H9 (cell line): Measurements from ENCODE around the gene PRKCZ. TPM values are rescaled to one million over a fixed set of nuclear protein-coding genes. Genes with fewer than 3 reads are reported as not detected.

ENCODE experiments used
- DNase-seq: peaks from one replicate; pipeline ENCODE4 v3.0.0-alpha.2; 2017
- H2AFZ ChIP-seq: one replicate; pipeline ENCODE4 v1.6.1; 2013; ENCODE audit warnings: mild to moderate bottlenecking, low read length, control low read depth, moderate library complexity
- H2AK5ac ChIP-seq: 2 replicates; pipeline ENCODE4 v1.6.1; 2013; ENCODE audit warnings: low read length, control low read depth, mixed read lengths; ENCODE audit not compliant: insufficient read length
- H2BK120ac ChIP-seq: one replicate; pipeline ENCODE4 v1.6.1; 2013; ENCODE audit warnings: low read depth, mild to moderate bottlenecking, low read length, control low read depth, inconsistent platforms; ENCODE audit not compliant: poor library complexity, severe bottlenecking
- H2BK12ac ChIP-seq: 2 replicates; pipeline ENCODE4 v1.6.1; 2013; ENCODE audit warnings: low read length, control low read depth, mixed read lengths, low read depth; ENCODE audit not compliant: insufficient read length
- H2BK15ac ChIP-seq: 2 replicates; pipeline ENCODE4 v1.6.1; 2013; ENCODE audit warnings: low read depth, low read length, control low read depth
- H2BK20ac ChIP-seq: one replicate; pipeline ENCODE4 v1.6.1; 2013; ENCODE audit warnings: low read depth, mild to moderate bottlenecking, low read length, control low read depth, inconsistent platforms; ENCODE audit not compliant: poor library complexity, severe bottlenecking
- H2BK5ac ChIP-seq: 2 replicates; pipeline ENCODE4 v1.6.1; 2013; ENCODE audit warnings: low read length, control low read depth, mixed read lengths; ENCODE audit not compliant: insufficient read length
- H3K14ac ChIP-seq: 2 replicates; pipeline ENCODE4 v1.6.1; 2013; ENCODE audit warnings: low read length, control low read depth; ENCODE audit not compliant: insufficient read depth
- H3K18ac ChIP-seq: 2 replicates; pipeline ENCODE4 v1.6.1; 2013; ENCODE audit warnings: low read depth, mild to moderate bottlenecking, mixed read lengths, low read length, control low read depth; ENCODE audit not compliant: insufficient read length
- H3K23ac ChIP-seq: 2 replicates; pipeline ENCODE4 v1.6.1; 2013; ENCODE audit warnings: low read length, control low read depth, mixed read lengths, low read depth; ENCODE audit not compliant: insufficient read length
- H3K23me2 ChIP-seq: 2 replicates; pipeline ENCODE4 v1.6.1; 2013; ENCODE audit warnings: low read depth, mild to moderate bottlenecking, mixed read lengths, low read length, control low read depth; ENCODE audit not compliant: insufficient read length, poor library complexity, severe bottlenecking
- H3K27ac ChIP-seq: 2 replicates; pipeline ENCODE4 v1.5.1; 2013; ENCODE audit warnings: low read length, control low read depth, mixed read lengths, low read depth; ENCODE audit not compliant: insufficient read length
- H3K27me3 ChIP-seq: 2 replicates; pipeline ENCODE4 v1.6.1; 2013; ENCODE audit warnings: low read length, control low read depth, inconsistent platforms; ENCODE audit not compliant: insufficient read depth
- H3K4ac ChIP-seq: 2 replicates; pipeline ENCODE4 v1.6.1; 2013; ENCODE audit warnings: low read depth, mild to moderate bottlenecking, control low read depth, inconsistent platforms, low read length, moderate library complexity
- H3K4me1 ChIP-seq: 2 replicates; pipeline ENCODE4 v1.6.1; 2013; ENCODE audit warnings: low read length, control low read depth, inconsistent platforms; ENCODE audit not compliant: insufficient read depth
- H3K4me2 ChIP-seq: 2 replicates; pipeline ENCODE4 v1.6.1; 2013; ENCODE audit warnings: low read length, control low read depth, mixed read lengths; ENCODE audit not compliant: insufficient read length, insufficient read depth
- H3K56ac ChIP-seq: 2 replicates; pipeline ENCODE4 v1.6.1; 2013; ENCODE audit warnings: low read depth, mild to moderate bottlenecking, mixed read lengths, low read length, control low read depth; ENCODE audit not compliant: insufficient read length
- H3K79me1 ChIP-seq: 2 replicates; pipeline ENCODE4 v1.6.1; 2013; ENCODE audit warnings: low read depth, mild to moderate bottlenecking, moderate library complexity, low read length, control low read depth, inconsistent platforms; ENCODE audit not compliant: insufficient read depth, poor library complexity, severe bottlenecking
- H3K79me2 ChIP-seq: 2 replicates; pipeline ENCODE4 v1.6.1; 2013; ENCODE audit warnings: low read length, control low read depth, inconsistent platforms; ENCODE audit not compliant: insufficient read depth
- H3K9ac ChIP-seq: 2 replicates; pipeline ENCODE4 v1.6.1; 2013; ENCODE audit warnings: low read length, control low read depth, mixed read lengths; ENCODE audit not compliant: insufficient read length; ENCODE audit errors: extremely low read depth
- H3K9me3 ChIP-seq: one replicate; pipeline ENCODE4 v1.6.1; 2013; ENCODE audit warnings: low read depth, low read length, inconsistent platforms; ENCODE audit not compliant: control insufficient read depth
- H3T11ph ChIP-seq: one replicate; pipeline ENCODE4 v1.6.1; 2013; ENCODE audit warnings: mild to moderate bottlenecking, low read length, control low read depth, inconsistent platforms
- H4K20me1 ChIP-seq: one replicate; pipeline ENCODE4 v1.6.1; 2013; ENCODE audit not compliant: control insufficient read depth, insufficient read length, insufficient read depth
- H4K5ac ChIP-seq: 2 replicates; pipeline ENCODE4 v1.6.1; 2013; ENCODE audit warnings: low read depth, mild to moderate bottlenecking, mixed read lengths, low read length, control low read depth; ENCODE audit not compliant: insufficient read length
- H4K8ac ChIP-seq: replicated peaks from 2 replicates; pipeline ENCODE4 v1.6.1; 2013; ENCODE audit warnings: low read length, control low read depth, mixed read lengths, low read depth; ENCODE audit not compliant: insufficient read length
- H4K91ac ChIP-seq: 2 replicates; pipeline ENCODE4 v1.6.1; 2013; ENCODE audit warnings: low read depth, mild to moderate bottlenecking, moderate library complexity, mixed read lengths, low read length, control low read depth; ENCODE audit not compliant: insufficient read length
- H3K27ac Mint-ChIP-seq, 3 experiments: 2 replicates in 2 of 3; 3 replicates in 1 of 3; pipeline ENCODE4 v1.8.0; 2020 to 2021; ENCODE audit warnings: mixed read lengths in 3 of 3, mild to moderate bottlenecking in 1 of 3, moderate library complexity in 1 of 3
- H3K27me3 Mint-ChIP-seq: 2 replicates; pipeline ENCODE4 v1.8.0; 2021; ENCODE audit warnings: low read depth, mild to moderate bottlenecking, moderate library complexity, mixed read lengths
- H3K36me3 Mint-ChIP-seq, 3 experiments: 2 replicates in 2 of 3; 3 replicates in 1 of 3; pipeline ENCODE4 v1.8.0; 2020 to 2021; ENCODE audit warnings: low read depth in 3 of 3, mixed read lengths in 3 of 3; ENCODE audit not compliant: insufficient read depth in 1 of 3
- H3K4me1 Mint-ChIP-seq, 2 experiments: 2 replicates each; pipeline ENCODE4 v1.8.0; 2020; ENCODE audit warnings: mixed read lengths in 2 of 2
- H3K4me3 Mint-ChIP-seq, 2 experiments: 2 replicates in 1 of 2; 3 replicates in 1 of 2; pipeline ENCODE4 v1.8.0; 2020 to 2021; ENCODE audit warnings: mild to moderate bottlenecking in 2 of 2, mixed read lengths in 2 of 2, moderate library complexity in 1 of 2
- H3K9me3 Mint-ChIP-seq, 2 experiments: 2 replicates in 1 of 2; 3 replicates in 1 of 2; pipeline ENCODE4 v1.8.0; 2020; ENCODE audit warnings: mild to moderate bottlenecking in 2 of 2, mixed read lengths in 2 of 2, moderate library complexity in 1 of 2
- CTCF ChIP-seq: fragments of 200-600 bp; sonication (generic); conservative IDR thresholded peaks from 3 replicates; pipeline ENCODE4 v1.8.0; 2021; ENCODE audit warnings: antibody characterized with exemption, mild to moderate bottlenecking
- WGBS: extraction: QIAGEN DNeasy Blood & Tissue Kit; methylation state at CpG from one replicate; pipeline ENCODE4 v1.1.7; 2013; ENCODE audit warnings: missing lambda C conversion rate, low lambda C conversion rate, mixed read lengths; ENCODE audit not compliant: insufficient read length; ENCODE audit errors: extremely low coverage; 5-methylcytosine and 5-hydroxymethylcytosine counted together
- total RNA-seq: library from RNA; stranded (reverse); gene quantifications from 2 replicates; pipeline ENCODE4 v1.2.1, GENCODE V29; 2021

PRKCZ gene
- total RNA-seq, 1 experiment from 2014 or later, result 48.4 TPM

GRCh38 chr1:2025491-2025981, 24.7 kb upstream of the PRKCZ start:
- no peaks in the 10 kb centered on the region for H3K23me2 ChIP-seq
- DNase-seq, result no peak
- H2BK12ac ChIP-seq, result no peak overlapping the region
- Mint-ChIP-seq H3K9me3 (no peaks in the 10 kb centered on the region), H3K27me3 (peaks cover 22% of the 10 kb centered on the region), H3K4me3 (no peak overlapping the region), H3K4me1 (no peaks in the 10 kb centered on the region), H3K27ac (no peak overlapping the region), H3K36me3 (no peaks in the 10 kb centered on the region)
- H3K9me3 ChIP-seq, result no peaks in the 10 kb centered on the region
- no peaks in the 10 kb centered on the region for H3K4me1 ChIP-seq
- peaks cover 1% of the 10 kb centered on the region; the same call in 1 of the 2 replicates for H3K27me3 ChIP-seq
- no peak overlapping the region for H3K23ac ChIP-seq
- no peak overlapping the region for H2BK120ac ChIP-seq
- no peak overlapping the region for H2BK15ac ChIP-seq
- no peak overlapping the region for H4K5ac ChIP-seq
- H3K9ac ChIP-seq, result no peak overlapping the region
- TF ChIP-seq CTCF, result no peak
- H2AFZ ChIP-seq, result no peak overlapping the region
- H4K8ac ChIP-seq, result no peak overlapping the region
- no peak overlapping the region for H3T11ph ChIP-seq
- H4K91ac ChIP-seq, result no peak overlapping the region
- no peak overlapping the region for H3K4ac ChIP-seq
- H3K27ac ChIP-seq, result no peak overlapping the region
- no CpG with 5 or more reads among the region's 39 CpGs for WGBS
- H3K4me2 ChIP-seq, result no peak overlapping the region
- no peaks in the 10 kb centered on the region for H4K20me1 ChIP-seq
- H3K79me2 ChIP-seq, result no peaks in the 10 kb centered on the region
- no peaks in the 10 kb centered on the region for H3K79me1 ChIP-seq
- no peak overlapping the region for H3K14ac ChIP-seq
- no peak overlapping the region for H2BK20ac ChIP-seq
- H2AK5ac ChIP-seq, result no peak overlapping the region
- H3K56ac ChIP-seq, result no peak overlapping the region
- H3K18ac ChIP-seq, result no peak overlapping the region
- no peak overlapping the region for H2BK5ac ChIP-seq
